Activated naive CD8-positive, alpha-beta T cell treated with anti-CD3 and anti-CD28 coated beads, Interleukin-2, amount 50 U/mL, for 24 hours (primary cell): ENCODE data around the gene FAM13A.

Experiments used
- ATAC-seq: fragments of 150-1000 bp; cut with Tn5 transposase; one replicate; pipeline ENCODE4 v1.10.0; 2021
- DNase-seq: peaks from one replicate; pipeline ENCODE4 v3.0.0; 2021
- H3K27ac Mint-ChIP-seq: one replicate; pipeline ENCODE4 v1.8.0; 2021; ENCODE audit warnings: mild to moderate bottlenecking, mixed read lengths
- H3K27me3 Mint-ChIP-seq: one replicate; pipeline ENCODE4 v1.8.0; 2021; ENCODE audit warnings: mixed read lengths
- H3K36me3 Mint-ChIP-seq: one replicate; pipeline ENCODE4 v1.8.0; 2021; ENCODE audit warnings: low read depth, mixed read lengths
- H3K4me1 Mint-ChIP-seq: one replicate; pipeline ENCODE4 v1.8.0; 2021; ENCODE audit warnings: mixed read lengths
- H3K4me3 Mint-ChIP-seq: one replicate; pipeline ENCODE4 v1.8.0; 2021; ENCODE audit warnings: mild to moderate bottlenecking, moderate library complexity, mixed read lengths
- H3K9me3 Mint-ChIP-seq: one replicate; pipeline ENCODE4 v1.8.0; 2021; ENCODE audit warnings: mixed read lengths

The FAM13A gene

DNA sequence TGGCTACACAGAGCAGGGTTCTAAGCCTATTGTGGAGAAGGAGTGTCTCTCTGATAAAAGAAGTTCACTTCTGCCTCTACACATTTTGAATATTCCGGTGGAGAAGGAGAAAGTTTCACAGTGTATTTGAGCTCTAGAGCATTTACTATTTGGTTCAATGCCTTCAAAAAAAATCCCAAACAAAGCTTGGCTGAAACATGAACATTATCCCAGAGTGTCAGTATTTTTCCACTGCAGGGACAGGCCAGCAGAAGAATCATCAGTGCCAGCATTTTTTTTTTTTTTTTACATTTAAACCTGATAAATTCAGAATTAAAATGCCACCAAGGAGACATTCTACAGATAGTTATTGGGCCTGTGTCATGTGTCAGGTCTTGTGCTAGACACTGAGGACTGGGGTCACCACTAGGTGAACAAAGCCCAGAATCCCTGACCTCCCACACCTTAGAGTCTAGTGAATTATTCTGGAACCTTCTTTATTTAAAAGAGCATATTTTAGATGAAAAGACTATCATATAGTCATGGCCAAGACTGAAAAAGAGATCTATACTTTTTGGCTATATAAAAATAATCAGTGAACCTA is 311.3 kb downstream of the FAM13A start:
- Mint-ChIP-seq H3K9me3 (no peaks in the 10 kb centered on the region), H3K36me3 (no peaks in the 10 kb centered on the region), H3K27ac (no peak overlapping the region), H3K4me3 (no peak overlapping the region), H3K27me3 (no peaks in the 10 kb centered on the region), H3K4me1 (no peaks in the 10 kb centered on the region)
- ATAC-seq (no peak), DNase-seq (no peak)

- ATAC-seq (no peak), DNase-seq (no peak)
- Mint-ChIP-seq H3K27ac (no peak overlapping the region), H3K36me3 (no peaks in the 10 kb centered on the region), H3K9me3 (no peaks in the 10 kb centered on the region), H3K27me3 (no peaks in the 10 kb centered on the region), H3K4me1 (no peaks in the 10 kb centered on the region), H3K4me3 (no peak overlapping the region)
Measured at GRCh38 chr4:88745175-88745574, 311.8 kb downstream of the FAM13A start.

GRCh38 chr4:88744609-88745008 is 312.4 kb downstream of the FAM13A start:
- Mint-ChIP-seq H3K27me3 (no peaks in the 10 kb centered on the region), H3K9me3 (no peaks in the 10 kb centered on the region), H3K4me1 (no peaks in the 10 kb centered on the region), H3K27ac (no peak overlapping the region), H3K36me3 (no peaks in the 10 kb centered on the region), H3K4me3 (no peak overlapping the region)
- no peak for ATAC-seq
- DNase-seq, result no peak

- Mint-ChIP-seq H3K27me3 (no peaks in the 10 kb centered on the region), H3K9me3 (no peaks in the 10 kb centered on the region), H3K4me1 (peaks cover 2% of the 10 kb centered on the region), H3K36me3 (no peaks in the 10 kb centered on the region), H3K4me3 (no peak overlapping the region), H3K27ac (no peak overlapping the region)
- no peak for DNase-seq
- no peak for ATAC-seq
Measured at GRCh38 chr4:88743696-88744095, 313.3 kb downstream of the FAM13A start.

GRCh38 chr4:88742561-88742960 is 314.4 kb downstream of the FAM13A start:
- H3K27me3 Mint-ChIP-seq, result no peaks in the 10 kb centered on the region
- H3K36me3 Mint-ChIP-seq, result no peaks in the 10 kb centered on the region
- DNase-seq (no peak), ATAC-seq (no peak)
- H3K4me3 Mint-ChIP-seq, result no peak overlapping the region
- H3K4me1 Mint-ChIP-seq, result peaks cover 9% of the 10 kb centered on the region
- H3K9me3 Mint-ChIP-seq, result no peaks in the 10 kb centered on the region
- no peak overlapping the region for H3K27ac Mint-ChIP-seq

GRCh38 chr4:88738180-88738579 is 318.8 kb downstream of the FAM13A start:
- DNase-seq (no peak), ATAC-seq (no peak)
- H3K4me3 Mint-ChIP-seq, result no peak overlapping the region
- no peaks in the 10 kb centered on the region for H3K9me3 Mint-ChIP-seq
- H3K36me3 Mint-ChIP-seq, result no peaks in the 10 kb centered on the region
- H3K27me3 Mint-ChIP-seq, result no peaks in the 10 kb centered on the region
- no peak overlapping the region for H3K27ac Mint-ChIP-seq
- H3K4me1 Mint-ChIP-seq, result peaks cover 16% of the 10 kb centered on the region

DNA sequence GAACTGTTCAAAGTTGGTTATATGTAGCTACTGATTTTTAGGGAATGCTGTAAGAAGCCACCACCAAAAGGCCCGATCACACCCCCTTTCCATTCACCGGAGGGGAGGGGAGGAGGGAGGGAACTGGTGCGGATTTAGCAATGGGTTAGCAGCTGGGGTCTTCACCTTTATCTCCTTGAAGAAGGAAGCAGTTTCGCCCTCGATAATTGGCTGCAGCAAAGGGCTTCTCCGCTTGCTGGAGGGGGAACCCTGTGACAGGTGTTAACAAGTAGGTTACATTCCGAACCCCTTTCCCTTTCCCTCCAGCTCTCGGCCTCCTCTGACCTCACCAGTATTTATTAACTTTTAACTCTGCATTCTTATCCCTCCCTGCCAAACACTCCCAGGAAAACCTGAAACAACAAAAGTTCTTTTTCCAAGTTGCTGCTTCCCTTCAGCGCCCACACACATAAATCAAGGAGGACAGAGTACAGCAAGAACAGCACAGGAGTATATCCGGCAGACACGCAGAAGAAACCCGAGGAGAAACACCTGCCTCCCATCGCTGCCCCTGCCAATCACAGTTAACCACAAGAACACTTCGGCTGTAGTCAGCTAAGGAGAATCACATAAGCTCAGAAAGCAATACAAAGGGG is 319.6 kb downstream of the FAM13A start:
- DNase-seq, result peak; percentile 14

DNA sequence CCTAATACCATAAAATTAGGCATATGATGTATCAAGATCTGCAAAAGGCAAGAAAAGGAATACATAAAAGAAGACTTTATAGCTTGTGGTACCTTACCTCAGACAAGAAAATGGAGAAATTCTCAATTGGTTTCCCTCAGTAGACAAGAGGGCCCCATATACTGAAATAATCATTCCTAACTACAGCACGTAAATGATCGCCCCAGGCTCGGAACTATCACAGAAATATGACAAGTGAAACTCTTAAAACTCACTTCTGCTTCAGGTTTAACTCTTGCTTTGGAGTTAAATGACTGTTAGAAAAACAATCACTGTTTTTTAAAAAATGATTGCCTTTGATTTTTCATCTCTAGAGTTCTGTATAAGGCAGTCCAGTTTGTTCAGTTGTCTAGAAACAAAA is 320.7 kb downstream of the FAM13A start:
- H3K27me3 Mint-ChIP-seq, result no peaks in the 10 kb centered on the region
- H3K4me1 Mint-ChIP-seq, result peaks cover 16% of the 10 kb centered on the region
- H3K36me3 Mint-ChIP-seq, result no peaks in the 10 kb centered on the region
- DNase-seq, result no peak
- H3K9me3 Mint-ChIP-seq, result no peaks in the 10 kb centered on the region
- ATAC-seq, result no peak
- H3K4me3 Mint-ChIP-seq, result no peak overlapping the region
- no peak overlapping the region for H3K27ac Mint-ChIP-seq

More for the DNA sequence above, 319.6 kb downstream of the FAM13A start:
- Mint-ChIP-seq H3K4me3 (peak overlapping the region; percentile 60), H3K27ac (no peak overlapping the region), H3K36me3 (no peaks in the 10 kb centered on the region), H3K27me3 (no peaks in the 10 kb centered on the region), H3K9me3 (no peaks in the 10 kb centered on the region), H3K4me1 (peaks cover 16% of the 10 kb centered on the region)
- peak; percentile 52 for ATAC-seq

DNA sequence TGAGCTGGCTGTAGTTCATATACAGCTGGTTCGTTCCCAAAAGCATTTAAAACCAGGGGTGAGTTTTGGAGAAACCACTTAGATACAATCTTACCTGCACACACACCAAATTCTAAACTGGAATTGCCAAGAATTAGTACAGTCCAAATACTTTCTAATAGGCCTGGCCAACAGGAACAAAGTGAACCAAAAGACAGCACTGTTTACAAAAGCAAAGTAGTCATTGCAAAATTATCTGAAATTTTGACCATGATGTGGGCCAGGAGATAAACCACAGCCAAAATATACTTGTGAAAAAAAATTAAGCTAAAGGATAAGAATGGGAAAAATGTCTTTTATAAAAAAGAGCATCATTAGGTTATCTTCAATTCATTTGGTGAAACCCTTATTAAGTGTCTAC is 321.4 kb downstream of the FAM13A start:
- ATAC-seq (no peak), DNase-seq (no peak)
- Mint-ChIP-seq H3K4me1 (peaks cover 16% of the 10 kb centered on the region), H3K27ac (no peak overlapping the region), H3K27me3 (no peaks in the 10 kb centered on the region), H3K9me3 (no peaks in the 10 kb centered on the region), H3K4me3 (no peak overlapping the region), H3K36me3 (peaks cover 2% of the 10 kb centered on the region)

DNA sequence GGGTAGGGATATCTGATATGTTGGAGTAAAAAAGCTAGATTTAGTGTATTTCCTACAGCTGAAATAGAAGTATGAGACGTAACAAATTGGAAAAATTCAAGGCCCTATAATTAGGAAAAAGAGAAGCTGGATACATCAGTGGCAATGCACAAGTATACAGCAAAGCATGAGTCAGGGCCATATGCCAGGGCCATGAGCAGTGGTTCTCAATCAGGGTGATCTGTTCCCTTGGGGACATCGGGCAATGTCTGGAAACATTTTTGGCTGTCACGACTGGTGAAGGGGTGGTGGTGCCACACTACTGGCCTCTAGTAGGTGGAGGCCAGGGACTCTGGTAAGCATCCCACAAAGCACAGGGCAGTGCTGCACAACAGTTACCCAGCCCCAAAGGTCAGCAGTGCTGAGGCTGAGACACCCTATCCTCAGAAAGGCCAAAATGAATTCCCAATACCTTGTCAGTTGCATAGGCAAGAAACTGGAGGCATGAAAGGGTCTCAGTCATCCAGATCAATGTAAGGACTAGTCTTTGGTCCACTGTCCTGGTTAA is 322.5 kb downstream of the FAM13A start:
- peaks cover 2% of the 10 kb centered on the region for H3K36me3 Mint-ChIP-seq
- H3K9me3 Mint-ChIP-seq, result no peaks in the 10 kb centered on the region
- H3K27ac Mint-ChIP-seq, result no peak overlapping the region
- peaks cover 16% of the 10 kb centered on the region for H3K4me1 Mint-ChIP-seq
- H3K27me3 Mint-ChIP-seq, result no peaks in the 10 kb centered on the region
- DNase-seq (no peak), ATAC-seq (no peak)
- H3K4me3 Mint-ChIP-seq, result no peak overlapping the region

- H3K27me3 Mint-ChIP-seq, result no peaks in the 10 kb centered on the region
- H3K4me3 Mint-ChIP-seq, result no peak overlapping the region
- ATAC-seq (no peak), DNase-seq (no peak)
- no peaks in the 10 kb centered on the region for H3K9me3 Mint-ChIP-seq
- no peak overlapping the region for H3K27ac Mint-ChIP-seq
- peaks cover 2% of the 10 kb centered on the region for H3K36me3 Mint-ChIP-seq
- H3K4me1 Mint-ChIP-seq, result peaks cover 9% of the 10 kb centered on the region
Measured at GRCh38 chr4:88732714-88733368, 324.1 kb downstream of the FAM13A start.

- Mint-ChIP-seq H3K9me3 (no peaks in the 10 kb centered on the region), H3K27me3 (no peaks in the 10 kb centered on the region), H3K4me3 (no peak overlapping the region), H3K4me1 (no peaks in the 10 kb centered on the region), H3K36me3 (peaks cover 5% of the 10 kb centered on the region), H3K27ac (no peak overlapping the region)
- DNase-seq, result no peak
- ATAC-seq, result no peak
Measured at GRCh38 chr4:88731381-88731780, 325.6 kb downstream of the FAM13A start.

GRCh38 chr4:88730811-88731210 is 326.2 kb downstream of the FAM13A start:
- DNase-seq (no peak), ATAC-seq (no peak)
- Mint-ChIP-seq H3K4me3 (no peak overlapping the region), H3K27me3 (no peaks in the 10 kb centered on the region), H3K9me3 (no peaks in the 10 kb centered on the region), H3K36me3 (peaks cover 5% of the 10 kb centered on the region), H3K27ac (no peak overlapping the region), H3K4me1 (no peaks in the 10 kb centered on the region)

DNA sequence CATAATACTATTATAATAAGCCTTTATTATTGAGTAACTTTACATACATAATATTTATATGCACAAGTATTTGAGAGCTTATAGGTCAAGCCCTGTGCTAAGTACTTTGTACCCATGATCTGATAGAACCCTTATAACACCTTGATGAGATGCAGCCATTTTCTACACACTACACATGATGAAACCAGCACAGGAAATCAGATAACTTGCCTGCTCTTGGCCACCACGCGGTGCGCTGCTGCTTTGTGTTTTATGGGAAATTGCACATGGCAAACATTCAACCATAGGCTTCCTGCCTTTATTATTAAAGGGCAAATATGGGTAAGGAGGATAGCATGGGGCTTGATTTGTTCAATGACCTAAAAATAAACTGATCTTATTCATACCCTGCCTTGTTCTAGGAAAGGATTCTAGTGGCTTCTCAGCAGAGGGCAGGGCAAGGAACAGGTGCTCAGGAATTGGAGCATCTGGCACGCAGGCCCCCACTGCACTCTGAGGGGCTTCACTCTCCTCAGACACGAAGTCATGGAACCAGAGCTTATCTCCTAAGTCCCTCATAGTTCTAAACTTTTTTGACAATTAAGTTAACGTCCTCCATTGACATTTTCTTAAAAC is 327.7 kb downstream of the FAM13A start:
- ATAC-seq (no peak), DNase-seq (no peak)
- no peaks in the 10 kb centered on the region for H3K4me1 Mint-ChIP-seq
- H3K4me3 Mint-ChIP-seq, result no peak overlapping the region
- H3K9me3 Mint-ChIP-seq, result no peaks in the 10 kb centered on the region
- H3K27me3 Mint-ChIP-seq, result no peaks in the 10 kb centered on the region
- peaks cover 5% of the 10 kb centered on the region for H3K36me3 Mint-ChIP-seq
- no peak overlapping the region for H3K27ac Mint-ChIP-seq

- ATAC-seq (no peak), DNase-seq (no peak)
- Mint-ChIP-seq H3K4me3 (no peak overlapping the region), H3K4me1 (no peaks in the 10 kb centered on the region), H3K9me3 (no peaks in the 10 kb centered on the region), H3K27me3 (no peaks in the 10 kb centered on the region), H3K36me3 (peaks cover 5% of the 10 kb centered on the region), H3K27ac (no peak overlapping the region)
Measured at GRCh38 chr4:88728146-88728545, 328.8 kb downstream of the FAM13A start.
